ENCODE measurements around the gene CKAP2L. TPM values are rescaled to one million over a fixed set of nuclear protein-coding genes. Genes with fewer than 3 reads are reported as not detected.

CKAP2L gene
- total and polyA plus RNA-seq, 9 of the 15 experiments (the other 6 are each of a cell fraction or from before 2014, with no cell fraction given): 10.4 to 21.9 (median 14.2) TPM

- TF ChIP-seq BCLAF1 (IDR thresholded peaks at IDR 0.05; ENCODE audit: borderline replicate concordance in 1 of 2, control insufficient read depth in 1 of 2, low read depth in 2 of 2, low read length in 1 of 2): 0 out of 4 replicates have a peak, but pooled peaks of 1 of the 2 experiments have one; percentile 35
- TF ChIP-seq THRA (IDR thresholded peaks at IDR 0.05): no peak
- no peak for TF ChIP-seq E2F5 (CRISPR knock-in tag; IDR thresholded peaks at IDR 0.05)
- TF ChIP-seq NFE2 (IDR thresholded peaks at IDR 0.05; ENCODE audit: low read depth): peak; percentile 99
- no peak for TF ChIP-seq BDP1 (IDR thresholded peaks at IDR 0.05; ENCODE audit: insufficient read depth, insufficient read length)
- TF ChIP-seq ELF2 (CRISPR knock-in tag; IDR thresholded peaks at IDR 0.05): no peak
- peak; percentile 80 for TF ChIP-seq BHLHE40 (IDR thresholded peaks at IDR 0.05; ENCODE audit: low read length)
- TF ChIP-seq HDGF (IDR thresholded peaks at IDR 0.05): no peak
- TF ChIP-seq KAT7 (CRISPR knock-in tag; IDR thresholded peaks at IDR 0.05; ENCODE audit: borderline replicate concordance): no peak
- no peak for TF ChIP-seq HNRNPLL (IDR thresholded peaks at IDR 0.05; ENCODE audit: low read depth, low read length, poor library complexity, severe bottlenecking)
- no peak for TF ChIP-seq E2F3 (CRISPR knock-in tag; IDR thresholded peaks at IDR 0.05)
- no peak for TF ChIP-seq ZNF354B (CRISPR knock-in tag; IDR thresholded peaks at IDR 0.05)
- no peak for TF ChIP-seq NFRKB (IDR thresholded peaks at IDR 0.05; ENCODE audit: low read depth)
- no peak for TF ChIP-seq ZNF174 (CRISPR knock-in tag; IDR thresholded peaks at IDR 0.05)
- 0 out of 2 replicates have a peak, but pooled peaks have one; percentile 26 for TF ChIP-seq JUNB (CRISPR knock-in tag; conservative IDR thresholded peaks at IDR 0.05)
- TF ChIP-seq ZNF764 (CRISPR knock-in tag; IDR thresholded peaks at IDR 0.05; ENCODE audit: low read depth): no peak
- no peak for TF ChIP-seq SAFB2 (IDR thresholded peaks at IDR 0.05; ENCODE audit: borderline replicate concordance, low read depth, low read length, severe bottlenecking)
- TF ChIP-seq MTA3 (IDR thresholded peaks at IDR 0.05; ENCODE audit: borderline replicate concordance): no peak; the same call in none of the 2 replicates
- peak; percentile 60 to 72; a peak in 2 of 4 replicates for TF ChIP-seq TEAD1 (CRISPR knock-in tag; IDR thresholded peaks at IDR 0.05)
- TF ChIP-seq ZNF77 (CRISPR knock-in tag; IDR thresholded peaks at IDR 0.05): no peak
- TF ChIP-seq CHAMP1 (IDR thresholded peaks at IDR 0.05): no peak
- TF ChIP-seq KHSRP (IDR thresholded peaks at IDR 0.05): no peak
- peak; percentile 85 for TF ChIP-seq NR2C1 (IDR thresholded peaks at IDR 0.05)
- peak; percentile 92 for TF ChIP-seq NR2C1 (tag; IDR thresholded peaks at IDR 0.05)
Measured at GRCh38 chr2:112692495-112692911, 71.9 kb downstream of the CKAP2L start (continued).
